Measurements from ENCODE around the gene CPLANE2. TPM values are rescaled to one million over a fixed set of nuclear protein-coding genes. Genes with fewer than 3 reads are reported as not detected.
A peak's percentile ranks its signal among the peaks of the same experiment; 100 is the strongest.

CPLANE2 gene
- total RNA-seq, 2 experiments from 2014 or later, result 1.2 to 1.4 TPM

DNA sequence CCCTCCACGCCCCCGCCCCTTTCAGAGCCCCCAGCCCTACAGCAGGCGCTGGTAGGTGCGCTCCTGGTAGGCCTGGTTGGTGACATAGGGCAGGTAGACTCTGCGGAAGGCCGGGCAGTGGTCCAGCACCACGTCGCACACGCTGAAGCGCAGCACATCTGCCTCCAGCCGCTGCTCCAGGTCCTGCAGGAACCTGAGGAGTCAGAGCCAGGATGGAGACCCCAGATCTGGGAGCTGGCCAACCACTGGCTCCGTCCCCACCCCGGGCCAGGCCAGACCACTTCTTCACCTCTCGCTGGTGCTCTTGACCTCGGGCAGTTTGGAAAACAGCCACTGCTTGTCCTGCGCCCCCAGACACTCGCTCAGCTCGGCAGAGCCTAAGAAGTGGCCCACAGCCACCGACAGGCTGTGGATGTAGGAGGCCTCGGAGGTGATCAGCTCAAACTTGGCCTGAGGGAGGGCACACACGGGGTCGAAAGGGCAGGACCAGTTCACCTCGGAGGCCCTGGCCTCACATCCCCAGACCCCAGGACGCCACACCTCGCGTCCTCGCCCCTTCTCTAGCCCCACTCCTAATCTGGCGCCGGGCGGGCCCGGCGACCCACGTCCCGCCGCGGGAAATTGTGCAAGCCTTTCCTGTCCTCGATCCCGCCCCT, 31.0 kb downstream of the CPLANE2 start:
- Mint-ChIP-seq H3K9me3 (no peaks in the 10 kb centered on the region), H3K4me1 (ENCODE audit: low read depth) (peaks cover 4% of the 10 kb centered on the region), H3K27ac (peak overlapping the region; percentile 90), H3K36me3 (ENCODE audit: low read depth) (peaks cover 4% of the 10 kb centered on the region), H3K27me3 (no peaks in the 10 kb centered on the region), H3K4me3 (peak overlapping the region; percentile 80)
- intact Hi-C loops (cut with micrococcal nuclease), result no loop called here
- ChIA-PET CTCF (interaction anchor here (3.6 kb wide), 1 partner anchor 38 kb away, joined by 23 read pairs; no protein-coding TSS in a partner anchor), POLR2A (interaction anchor here (1.1 to 5.6 kb wide), 3 partner anchors 12 to 158 kb away, joined by 3 to 27 read pairs (median 4); no protein-coding TSS in a partner anchor)
- TF ChIP-seq, protein P1, sequence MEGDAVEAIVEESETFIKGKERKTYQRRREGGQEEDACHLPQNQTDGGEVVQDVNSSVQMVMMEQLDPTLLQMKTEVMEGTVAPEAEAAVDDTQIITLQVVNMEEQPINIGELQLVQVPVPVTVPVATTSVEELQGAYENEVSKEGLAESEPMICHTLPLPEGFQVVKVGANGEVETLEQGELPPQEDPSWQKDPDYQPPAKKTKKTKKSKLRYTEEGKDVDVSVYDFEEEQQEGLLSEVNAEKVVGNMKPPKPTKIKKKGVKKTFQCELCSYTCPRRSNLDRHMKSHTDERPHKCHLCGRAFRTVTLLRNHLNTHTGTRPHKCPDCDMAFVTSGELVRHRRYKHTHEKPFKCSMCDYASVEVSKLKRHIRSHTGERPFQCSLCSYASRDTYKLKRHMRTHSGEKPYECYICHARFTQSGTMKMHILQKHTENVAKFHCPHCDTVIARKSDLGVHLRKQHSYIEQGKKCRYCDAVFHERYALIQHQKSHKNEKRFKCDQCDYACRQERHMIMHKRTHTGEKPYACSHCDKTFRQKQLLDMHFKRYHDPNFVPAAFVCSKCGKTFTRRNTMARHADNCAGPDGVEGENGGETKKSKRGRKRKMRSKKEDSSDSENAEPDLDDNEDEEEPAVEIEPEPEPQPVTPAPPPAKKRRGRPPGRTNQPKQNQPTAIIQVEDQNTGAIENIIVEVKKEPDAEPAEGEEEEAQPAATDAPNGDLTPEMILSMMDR (IDR thresholded peaks at IDR 0.05), result no peak
- ATAC-seq, result peak; percentile 6
- DNase-seq, result no peak

DNA sequence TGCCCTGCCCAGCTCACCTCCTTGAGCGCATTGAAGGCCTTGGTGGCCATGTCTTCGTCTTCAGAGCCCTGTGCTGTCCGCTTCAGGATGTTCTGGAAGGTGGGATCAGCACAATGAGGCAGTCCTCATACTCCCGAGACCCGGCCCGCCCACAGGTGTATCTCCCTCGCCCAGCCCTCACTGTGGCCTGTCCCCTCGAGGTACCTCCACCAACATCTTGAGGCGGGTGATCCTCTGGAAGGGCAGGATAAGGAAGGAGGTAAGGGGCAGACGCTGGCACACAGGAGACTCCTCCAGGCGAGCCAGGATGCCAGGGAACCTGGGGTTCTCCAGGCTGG, 31.7 kb downstream of the CPLANE2 start:
- Mint-ChIP-seq H3K9me3 (no peaks in the 10 kb centered on the region), H3K4me1 (ENCODE audit: low read depth) (peaks cover 4% of the 10 kb centered on the region), H3K27me3 (no peaks in the 10 kb centered on the region), H3K27ac (no peak overlapping the region), H3K4me3 (peak overlapping the region; percentile 18), H3K36me3 (ENCODE audit: low read depth) (peaks cover 4% of the 10 kb centered on the region)
- ChIA-PET CTCF (interaction anchor here (1.0 to 3.6 kb wide), 6 partner anchors 8 to 127 kb away, joined by 3 to 23 read pairs (median 4); partner anchors contain the start of gene CPLANE2), POLR2A (interaction anchor here (1.1 to 5.6 kb wide), 2 partner anchors 13 to 42 kb away, joined by 3 to 27 read pairs; no protein-coding TSS in a partner anchor)
- TF ChIP-seq, protein P1 (IDR thresholded peaks at IDR 0.05), result peak; percentile 11
- intact Hi-C loops (cut with micrococcal nuclease), result no loop called here
- ATAC-seq (no peak), DNase-seq (no peak)

DNA sequence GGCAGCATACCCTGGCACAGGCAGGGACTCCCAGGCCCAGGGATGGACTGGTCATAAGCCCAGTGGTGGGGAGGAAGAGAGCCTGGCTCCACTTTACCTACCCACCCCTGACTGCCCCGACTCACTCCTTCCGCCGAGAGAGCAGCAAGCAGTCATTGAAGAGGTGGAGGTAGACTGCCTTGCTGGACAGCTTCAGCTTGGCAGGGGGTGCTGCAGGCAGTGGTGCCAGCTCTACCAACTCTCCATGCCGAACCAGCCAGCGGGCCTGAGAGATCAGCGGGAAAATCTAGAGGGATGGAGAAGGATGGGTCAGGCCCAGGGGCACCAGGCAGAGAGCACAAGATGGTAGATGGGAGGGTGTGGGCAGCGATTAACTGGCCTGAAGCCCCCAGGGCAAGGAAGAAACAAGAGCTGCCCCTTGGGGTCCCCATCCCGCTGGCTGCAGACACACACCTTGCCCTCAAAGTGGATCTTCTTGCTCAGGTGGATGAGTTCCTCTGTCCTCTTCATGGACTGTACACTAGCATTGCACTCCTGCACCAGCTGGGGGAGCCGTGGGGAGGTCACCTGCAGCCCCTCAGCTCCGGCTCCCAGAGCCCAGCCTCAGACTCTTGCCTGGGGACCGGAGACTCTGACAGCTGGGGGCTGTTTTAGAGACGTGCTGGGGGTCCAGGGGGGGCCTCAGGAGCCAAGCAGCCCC, 32.2 kb downstream of the CPLANE2 start:
- DNase-seq (peak; percentile 71), ATAC-seq (no peak)
- ChIA-PET POLR2A (interaction anchor here (1.1 to 5.6 kb wide), 2 partner anchors 14 to 43 kb away, joined by 3 to 27 read pairs; no protein-coding TSS in a partner anchor), CTCF (interaction anchor here (1.0 to 3.6 kb wide), 9 partner anchors 8 to 195 kb away, joined by 3 to 23 read pairs (median 4); partner anchors contain the start of gene CPLANE2)
- Mint-ChIP-seq H3K4me1 (ENCODE audit: low read depth) (peaks cover 4% of the 10 kb centered on the region), H3K27ac (no peak overlapping the region), H3K36me3 (ENCODE audit: low read depth) (peaks cover 4% of the 10 kb centered on the region), H3K9me3 (no peaks in the 10 kb centered on the region), H3K27me3 (no peaks in the 10 kb centered on the region), H3K4me3 (peak overlapping the region; percentile 18)
- TF ChIP-seq, protein P1 (IDR thresholded peaks at IDR 0.05), result peak; percentile 31
- intact Hi-C loops (cut with micrococcal nuclease), result no loop called here

DNA sequence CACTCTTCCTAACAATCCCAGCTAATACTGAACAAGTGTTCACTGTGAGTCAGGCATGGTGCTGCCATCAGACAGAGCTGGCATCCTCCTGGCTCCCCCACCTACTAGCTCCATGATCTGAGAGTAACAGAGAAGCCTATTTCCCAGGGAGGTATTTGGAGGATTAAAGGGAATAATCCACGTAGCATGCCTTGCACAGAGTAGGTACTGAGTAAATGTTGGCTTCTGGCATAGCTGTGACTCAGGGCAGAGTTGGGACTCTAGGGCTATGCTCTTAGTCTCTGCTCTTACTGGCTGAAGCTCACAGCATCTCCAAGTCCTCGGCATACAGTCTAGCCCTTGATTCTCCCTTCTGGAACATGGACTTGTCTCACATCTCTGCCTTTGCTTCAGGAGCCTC, 32.8 kb downstream of the CPLANE2 start:
- DNase-seq (no peak), ATAC-seq (no peak)
- H3K27ac Mint-ChIP-seq, result no peak overlapping the region
- H3K4me1 Mint-ChIP-seq (ENCODE audit: low read depth), result peaks cover 4% of the 10 kb centered on the region
- CTCF ChIA-PET, result interaction anchor here (1.0 to 3.6 kb wide), 9 partner anchors 9 to 194 kb away, joined by 3 to 23 read pairs (median 4); partner anchors contain the start of gene CPLANE2
- intact Hi-C loops (cut with micrococcal nuclease), result no loop called here
- no peak overlapping the region for H3K4me3 Mint-ChIP-seq
- POLR2A ChIA-PET, result interaction anchor here (1.1 kb wide), 1 partner anchor 43 kb away, joined by 3 read pairs; no protein-coding TSS in a partner anchor
- TF ChIP-seq, protein P1 (IDR thresholded peaks at IDR 0.05), result no peak
- no peaks in the 10 kb centered on the region for H3K9me3 Mint-ChIP-seq
- H3K27me3 Mint-ChIP-seq, result no peaks in the 10 kb centered on the region
- H3K36me3 Mint-ChIP-seq (ENCODE audit: low read depth), result peaks cover 4% of the 10 kb centered on the region

All from activated CD8-positive, alpha-beta T cell treated with anti-CD3 and anti-CD28 coated beads for 36 hours (primary cell).